ENCODE results near the gene TNC. TPM values are rescaled to one million over a fixed set of nuclear protein-coding genes. Genes with fewer than 3 reads are reported as not detected.

The TNC gene
- total RNA-seq, 1 experiment from 2014 or later, result 151 TPM

DNA sequence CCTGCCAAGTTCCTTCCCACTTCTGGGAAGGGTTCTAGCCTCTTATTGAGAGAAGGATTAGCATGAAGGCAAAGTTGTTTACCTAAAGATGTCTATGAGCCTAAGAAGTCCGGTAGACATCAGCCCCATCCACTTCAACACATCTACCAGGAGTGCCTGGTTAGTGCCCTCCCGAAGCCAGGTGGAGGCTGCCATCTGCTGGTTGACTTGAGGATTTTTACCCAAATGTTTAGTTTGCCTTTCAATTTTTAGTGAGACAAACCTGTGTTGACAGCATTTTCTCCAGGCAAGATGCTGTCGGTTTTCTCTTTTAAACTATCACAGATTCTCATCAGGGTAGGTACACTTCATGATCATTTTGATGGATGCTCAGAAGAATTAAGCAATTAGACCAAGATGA lies 104.0 kb downstream of the TNC start:
- DNase-seq (ENCODE audit: low read depth), result peak; percentile 78

DNA sequence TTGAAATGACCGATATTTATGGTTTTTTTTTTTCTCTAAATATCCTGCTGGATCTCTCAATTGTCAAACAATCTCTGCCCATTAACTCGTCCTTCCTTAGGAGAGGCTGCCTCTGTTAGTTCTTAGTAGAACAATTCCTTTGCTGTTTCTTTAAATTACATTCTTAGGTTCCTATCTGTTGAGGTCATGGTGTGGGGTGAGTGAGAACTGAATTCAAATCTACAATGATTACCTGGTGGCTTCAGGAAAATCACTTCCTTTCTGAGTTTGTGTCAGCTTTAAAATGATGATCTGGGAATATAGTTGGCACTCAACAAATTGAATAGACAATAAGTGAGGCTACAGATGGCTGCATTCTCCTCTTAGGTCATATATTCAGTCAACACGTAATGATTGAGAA lies 105.5 kb downstream of the TNC start:
- DNase-seq (ENCODE audit: low read depth), result no peak

DNA sequence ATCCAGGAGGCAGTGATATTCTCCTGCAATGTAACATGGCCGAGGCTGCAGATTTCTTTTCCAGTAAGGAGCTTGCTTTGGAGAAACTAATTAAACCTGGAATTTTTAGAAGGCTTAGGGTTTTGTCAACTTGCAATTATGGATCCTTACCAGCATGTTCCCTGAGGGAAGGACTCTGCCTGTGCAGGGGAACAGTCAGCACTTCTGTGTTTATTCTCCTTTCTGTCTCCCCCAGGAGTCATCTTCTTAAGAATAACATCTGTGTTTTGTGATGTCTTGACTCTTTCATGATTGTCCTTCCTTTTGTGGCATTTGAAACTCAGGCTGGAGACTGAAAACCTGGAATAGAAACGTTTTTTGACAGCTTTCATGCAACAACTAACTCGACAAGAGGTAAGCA lies 107.1 kb downstream of the TNC start:
- DNase-seq (ENCODE audit: low read depth), result peak; percentile 33

DNA sequence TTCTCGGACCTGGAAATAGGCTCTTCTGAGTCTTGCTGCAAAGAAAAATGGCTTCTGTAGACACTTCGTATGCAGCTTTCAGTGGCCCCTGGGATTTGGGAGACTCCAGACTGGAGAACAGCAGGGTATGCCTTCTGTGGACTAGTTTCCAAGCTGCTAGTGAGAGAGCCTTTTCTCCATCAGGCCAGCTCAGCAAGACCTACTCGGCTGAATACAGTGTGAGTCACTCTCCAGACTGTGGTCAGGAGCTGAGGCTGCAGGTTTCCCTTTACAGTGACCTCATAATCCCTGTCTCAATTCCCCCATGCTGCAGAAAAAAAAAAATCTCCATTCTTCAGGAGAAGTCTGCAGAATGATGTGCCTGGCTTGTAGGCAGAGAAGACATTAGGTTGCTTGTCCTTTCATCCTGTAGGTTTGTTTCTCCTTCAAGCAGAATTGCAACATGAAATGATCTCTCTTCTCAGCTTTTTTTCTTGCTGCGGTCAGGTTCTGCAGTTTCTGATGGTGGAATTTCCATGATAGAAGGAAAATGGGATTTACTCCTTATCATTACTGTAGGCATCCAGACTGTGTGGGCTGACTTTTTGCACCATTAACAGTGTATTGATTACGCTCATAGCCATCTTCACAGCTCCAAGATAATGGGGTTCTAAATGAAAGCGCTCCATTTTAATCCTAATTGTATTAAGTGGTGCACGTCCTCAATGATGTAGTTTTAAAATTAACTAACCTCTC lies 109.3 kb downstream of the TNC start:
- DNase-seq (ENCODE audit: low read depth), result peak; percentile 96

DNA sequence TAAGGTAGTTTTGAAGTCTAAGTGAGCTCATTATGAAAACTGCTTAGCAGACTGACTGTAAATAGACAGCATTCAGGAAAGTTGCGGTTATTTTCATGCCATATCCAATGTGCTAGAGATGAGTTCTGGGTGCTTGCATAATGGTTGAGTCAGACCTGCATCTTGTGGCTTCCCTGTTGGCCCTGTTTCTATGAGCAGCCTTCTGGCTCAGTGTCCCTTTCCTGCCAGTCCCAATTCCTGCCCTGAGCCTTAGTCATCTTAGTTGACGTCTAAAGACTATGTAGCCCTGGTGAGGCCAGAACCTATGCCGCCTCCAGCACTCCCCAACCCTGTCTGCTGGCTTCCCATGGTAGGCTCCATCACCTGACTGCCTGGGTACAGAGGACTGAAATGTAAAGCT lies 111.3 kb downstream of the TNC start:
- DNase-seq (ENCODE audit: low read depth), result peak; percentile 99

DNA sequence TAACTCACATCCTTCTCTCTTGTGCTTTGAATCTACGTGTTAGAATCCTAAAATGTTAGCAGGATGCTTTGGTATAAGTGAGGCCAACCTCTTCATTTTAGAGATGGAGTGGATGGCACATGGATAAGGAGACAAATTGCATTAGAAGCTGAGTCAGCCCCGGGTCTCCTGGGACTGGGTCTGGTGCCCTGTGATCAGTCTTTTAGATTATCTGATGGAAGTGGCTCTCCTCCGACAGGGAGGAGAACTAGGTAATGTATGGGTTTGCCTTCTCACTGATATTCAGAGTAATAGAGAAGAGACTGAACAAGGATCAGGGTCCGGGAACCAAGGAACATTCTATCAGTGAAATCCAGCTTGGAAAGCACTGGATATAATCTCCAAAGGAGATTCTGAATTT lies 112.6 kb downstream of the TNC start:
- DNase-seq (ENCODE audit: low read depth), result no peak

DNA sequence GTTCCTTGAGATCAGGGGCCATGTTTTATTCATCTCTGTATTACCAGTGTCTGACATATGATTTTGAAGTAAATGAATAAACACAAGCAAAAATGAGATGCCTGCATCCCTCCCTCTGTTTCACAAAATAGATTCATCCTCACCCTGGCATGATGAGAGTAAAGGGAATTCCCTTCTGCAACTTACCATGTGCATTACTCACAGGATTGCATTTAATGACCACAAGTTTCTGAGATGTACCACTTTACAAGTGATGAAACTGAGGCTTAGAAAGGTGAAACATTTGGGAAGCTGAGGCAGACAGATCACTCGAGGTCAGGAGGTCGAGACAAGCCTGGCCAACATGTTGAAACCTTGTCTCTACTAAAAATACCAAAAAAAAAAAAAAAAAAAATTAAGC lies 113.4 kb downstream of the TNC start:
- peak; percentile 17 for DNase-seq (ENCODE audit: low read depth)

DNA sequence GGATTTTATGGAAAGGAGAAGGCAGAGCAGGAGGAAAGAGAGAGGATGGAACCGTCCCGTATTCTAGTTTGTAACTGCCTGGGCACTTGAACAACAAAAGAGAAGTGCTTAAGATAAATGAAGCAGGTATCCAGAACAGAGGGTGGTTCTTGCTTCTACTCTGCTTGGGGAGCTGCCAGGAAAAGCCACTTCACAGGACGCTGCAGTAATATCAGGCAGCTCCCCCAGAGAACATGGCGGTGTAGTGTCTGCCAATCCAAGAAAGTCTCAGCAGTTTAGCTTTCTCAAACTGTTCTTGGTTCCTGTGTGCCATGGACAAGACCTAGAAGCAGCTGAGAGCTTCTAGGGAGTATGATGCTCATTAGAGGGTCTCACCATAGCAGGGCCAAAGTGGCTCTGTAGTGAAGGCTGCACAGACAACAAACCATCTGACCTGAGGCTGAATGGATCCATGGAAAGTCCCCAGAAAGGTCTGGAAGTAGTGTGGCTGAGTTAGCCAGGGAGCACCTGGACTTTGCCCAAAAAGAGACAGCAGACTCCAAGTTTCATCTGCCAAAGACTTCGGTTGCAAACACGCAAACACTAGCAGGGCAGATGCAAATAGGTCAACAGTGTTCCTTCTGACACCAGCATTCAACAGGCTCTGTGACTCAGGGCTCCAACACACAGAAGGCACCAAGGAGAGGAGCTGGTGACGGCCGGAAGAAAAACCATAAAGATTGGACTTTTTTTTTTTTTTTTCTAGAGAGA lies 115.4 kb downstream of the TNC start:
- DNase-seq (ENCODE audit: low read depth), result no peak

DNA sequence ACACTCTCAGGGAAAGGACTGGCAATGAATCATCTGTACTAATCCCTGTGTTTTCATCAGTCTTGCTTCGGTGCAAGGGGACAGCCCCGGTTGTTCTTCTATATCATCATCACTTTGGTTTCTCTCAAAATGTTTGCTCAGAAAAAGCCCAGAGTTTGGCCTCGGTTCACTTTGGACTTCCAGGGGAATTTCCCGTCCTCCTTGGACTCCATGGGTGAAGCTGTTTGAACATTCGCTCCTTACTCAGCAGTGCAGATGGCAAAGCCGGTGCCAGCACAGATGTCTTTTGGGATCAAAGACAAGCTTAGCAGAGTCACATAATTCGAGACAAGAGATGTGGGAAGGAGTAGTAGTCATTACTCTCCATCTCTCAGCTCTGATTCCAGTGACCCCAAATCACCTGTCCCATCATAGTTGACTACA lies 117.7 kb downstream of the TNC start:
- DNase-seq (ENCODE audit: low read depth), result peak; percentile 39

DNA sequence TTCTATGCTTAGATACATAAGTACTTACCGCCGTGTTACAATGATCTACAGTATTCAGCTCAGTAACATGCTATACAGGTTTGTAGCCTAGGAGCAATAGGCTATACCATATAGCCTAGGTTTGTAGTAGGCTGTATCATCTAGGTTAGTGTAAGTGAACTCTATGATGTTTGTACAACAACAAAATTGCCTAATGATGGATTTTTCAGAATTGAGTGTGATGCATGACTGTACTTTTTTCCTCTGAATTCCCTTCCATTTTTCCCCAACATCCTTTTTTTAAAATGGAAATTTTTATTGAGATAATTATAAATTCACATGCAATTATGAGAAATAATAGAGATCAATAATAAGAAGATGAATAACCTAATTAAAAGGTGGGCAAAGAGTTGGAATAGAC lies 119.6 kb downstream of the TNC start:
- no peak for DNase-seq (ENCODE audit: low read depth)

DNA sequence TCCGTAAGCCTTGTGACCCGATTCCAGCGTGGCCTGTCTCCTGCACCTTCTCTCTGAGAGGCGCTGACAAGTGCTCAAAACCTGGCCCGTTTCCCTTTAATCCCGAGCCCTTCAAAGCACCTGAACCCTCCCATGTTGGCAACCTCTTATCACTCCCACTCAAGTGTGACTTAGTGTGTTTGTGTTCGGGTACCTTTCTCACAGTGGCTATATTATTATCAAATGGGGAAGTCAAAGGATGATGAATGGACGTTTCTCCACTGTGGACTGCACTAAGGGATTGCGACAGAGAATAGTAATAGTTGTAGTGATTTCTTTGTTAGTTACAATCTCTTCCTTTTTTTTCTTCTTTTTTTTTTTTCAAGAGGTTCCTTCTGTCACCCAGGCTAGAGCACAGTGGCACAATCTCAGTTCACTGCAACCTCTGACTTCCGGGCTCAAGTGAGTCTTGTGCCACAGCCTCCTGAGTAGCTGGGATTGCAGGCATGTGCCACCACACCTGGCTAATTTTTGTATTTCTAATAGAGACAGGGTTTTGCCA lies 122.2 kb downstream of the TNC start:
- no peak for DNase-seq (ENCODE audit: low read depth)

DNA sequence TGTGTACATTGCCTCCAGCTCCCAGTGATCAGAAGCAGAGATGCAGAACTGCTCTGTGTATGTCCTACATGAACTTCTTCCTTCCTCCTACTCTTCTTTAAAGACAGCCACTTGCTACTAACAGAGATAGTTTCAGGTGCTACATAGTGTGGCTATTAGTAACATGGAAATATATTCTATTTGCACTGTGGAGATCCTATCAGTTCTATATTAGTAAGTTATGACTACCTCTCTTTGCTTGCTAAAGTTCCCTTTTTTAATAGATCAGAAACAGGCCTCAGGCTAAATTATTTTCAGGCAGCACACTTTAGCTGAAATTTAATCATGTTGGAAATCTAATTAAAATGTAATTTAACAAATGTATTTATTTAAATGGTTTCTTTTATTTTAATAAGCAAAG lies 123.2 kb downstream of the TNC start:
- DNase-seq (ENCODE audit: low read depth), result no peak

DNA sequence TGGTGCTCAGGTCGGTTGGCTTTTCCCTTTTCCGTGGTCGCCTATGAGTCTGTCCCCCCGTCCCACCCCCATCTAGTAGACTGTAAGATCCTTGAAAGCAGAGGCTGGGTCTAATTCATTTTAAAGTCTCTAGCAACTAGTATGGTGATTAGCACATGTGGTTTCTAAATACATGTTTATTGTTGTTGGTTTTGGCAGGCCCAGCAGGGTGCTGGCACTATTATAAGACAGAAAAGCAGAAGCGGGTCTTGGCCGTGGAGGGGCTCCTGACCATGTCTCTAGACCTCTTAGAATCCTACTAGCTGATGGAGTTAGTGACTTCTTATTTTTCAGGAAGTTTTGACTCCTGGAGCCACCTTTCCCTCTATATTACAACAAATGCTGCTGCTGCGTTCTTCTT lies 126.1 kb downstream of the TNC start:
- no peak for DNase-seq (ENCODE audit: low read depth)

DNA sequence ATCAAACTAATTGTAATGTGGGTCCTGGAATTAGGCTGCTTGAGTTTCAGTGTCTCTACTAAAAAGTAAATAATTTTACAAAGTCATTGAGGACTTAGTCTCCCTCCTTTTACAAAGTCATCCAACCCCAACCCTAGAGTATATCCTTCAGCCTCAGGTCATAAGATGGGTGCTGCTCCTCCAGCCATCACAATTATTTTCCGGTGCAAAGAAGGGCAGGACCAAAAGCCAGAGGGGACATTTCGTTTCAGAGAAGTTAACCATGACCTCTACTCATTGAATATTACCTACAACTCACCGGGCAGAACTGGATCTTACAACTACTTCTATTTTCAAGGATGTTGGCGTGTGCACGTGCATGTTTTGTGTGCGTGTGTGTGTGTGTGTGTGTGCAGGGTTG lies 127.1 kb downstream of the TNC start:
- DNase-seq (ENCODE audit: low read depth), result no peak

DNA sequence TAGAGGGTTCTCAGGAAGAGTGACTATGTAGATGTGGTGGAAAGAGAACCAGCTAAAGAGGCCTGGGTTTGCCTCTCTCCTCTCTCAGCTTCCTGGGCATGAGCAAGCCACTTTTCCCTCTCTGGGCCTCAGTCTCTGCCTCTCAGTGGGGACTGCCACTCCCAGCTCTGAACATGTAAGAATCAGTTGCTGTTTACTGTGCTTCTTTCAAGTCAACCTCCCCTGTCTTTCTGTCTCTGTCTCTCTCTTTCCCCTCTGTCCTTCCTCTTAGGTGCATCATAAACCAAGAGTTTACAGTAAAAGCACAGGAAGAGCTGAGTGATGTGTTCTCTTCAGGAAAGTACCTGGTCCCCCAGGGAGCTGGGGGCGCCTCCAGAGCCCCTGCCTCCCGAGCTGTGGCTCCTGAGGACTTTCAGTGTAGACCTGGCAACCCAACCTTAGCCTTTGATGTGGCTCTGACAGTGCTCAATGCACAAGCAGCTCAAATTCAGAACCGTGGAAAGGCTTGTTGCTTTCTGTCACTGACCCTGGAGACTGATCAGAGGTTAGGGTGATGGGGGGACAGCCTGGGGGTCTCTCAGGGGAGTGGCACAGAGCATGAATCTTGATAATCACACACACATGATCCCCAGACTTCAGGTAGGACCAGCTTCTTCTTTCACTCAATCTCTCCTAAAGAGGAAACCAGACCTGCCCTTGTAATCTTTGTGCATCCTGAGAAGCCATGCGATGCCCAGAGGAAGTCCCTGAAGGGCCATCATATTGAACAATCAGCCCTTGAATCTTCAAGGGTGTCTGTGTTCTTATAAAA lies 128.2 kb downstream of the TNC start:
- DNase-seq (ENCODE audit: low read depth), result no peak

DNA sequence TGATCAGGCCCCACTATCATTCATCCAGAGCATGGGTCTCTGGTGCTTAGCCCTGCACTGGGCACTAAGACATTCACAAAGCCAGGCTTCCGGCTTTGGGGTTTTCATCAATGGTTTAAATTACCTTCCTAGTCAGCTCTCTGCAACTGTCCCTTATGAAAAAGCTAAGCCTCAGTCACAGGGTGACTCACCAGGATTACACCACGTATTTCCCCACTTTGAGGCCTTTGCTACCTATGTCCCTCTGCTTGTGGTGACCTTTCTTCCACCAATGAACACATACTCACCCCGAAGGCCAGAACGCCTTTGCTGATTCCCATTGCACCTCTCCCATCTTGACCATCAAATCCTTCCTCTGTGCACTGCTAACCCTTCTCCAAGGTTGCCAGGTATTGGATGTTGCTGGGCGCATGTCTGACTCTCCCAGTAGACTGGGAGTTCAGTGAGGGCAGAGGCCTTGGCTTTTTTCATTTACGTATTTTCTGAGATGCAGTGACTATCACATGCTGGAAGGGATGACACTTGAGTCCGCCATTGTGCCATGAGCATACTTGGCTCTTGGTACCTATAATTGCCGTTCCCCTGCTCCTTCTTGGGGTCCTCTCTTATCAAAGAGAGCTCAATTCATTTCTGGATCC lies 128.9 kb downstream of the TNC start:
- peak; percentile 89 for DNase-seq (ENCODE audit: low read depth)

DNA sequence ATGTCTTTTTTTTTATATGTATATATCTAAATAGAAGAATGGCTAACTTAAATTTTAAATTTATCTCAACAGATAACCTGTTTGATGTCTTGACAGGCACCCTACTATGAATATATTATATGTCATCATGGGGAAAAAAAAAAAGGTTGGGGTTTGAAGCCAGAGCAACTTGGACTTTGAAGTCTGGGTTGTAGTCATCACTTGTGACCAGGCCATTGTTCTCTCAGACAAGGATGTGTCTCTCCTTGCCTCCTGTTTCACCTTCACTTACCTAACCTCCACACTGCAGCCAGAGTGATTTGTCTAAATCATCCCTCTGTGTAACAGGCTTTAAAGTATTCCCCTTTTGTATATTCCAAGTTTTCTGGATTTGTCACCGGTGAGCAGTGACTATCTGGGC lies 130.8 kb downstream of the TNC start:
- DNase-seq (ENCODE audit: low read depth), result no peak

DNA sequence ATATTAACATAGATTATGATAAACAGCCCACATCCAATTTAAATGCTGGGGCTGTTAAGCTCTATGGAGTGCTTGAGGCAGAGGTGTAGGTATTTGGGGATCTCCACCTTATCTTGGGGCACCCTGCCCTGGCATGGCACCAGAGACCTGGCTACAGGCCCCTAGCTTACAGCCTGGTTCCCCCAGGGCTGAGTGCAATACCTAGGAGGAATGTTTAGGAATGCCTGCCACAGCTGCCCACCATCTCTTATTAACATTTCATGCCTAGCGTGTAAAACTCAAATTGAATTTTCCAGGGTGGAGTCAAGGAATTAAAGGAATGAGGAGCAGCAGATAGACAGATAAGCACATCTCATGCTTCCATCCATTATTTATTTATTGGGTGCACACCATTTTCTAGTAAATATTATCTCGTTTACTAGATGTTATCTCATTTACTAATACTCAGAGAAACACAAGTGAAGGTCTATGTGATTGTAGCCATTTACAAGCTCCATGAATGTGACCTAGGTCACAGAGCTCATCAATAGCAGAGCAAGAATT lies 131.9 kb downstream of the TNC start:
- DNase-seq (ENCODE audit: low read depth), result no peak

DNA sequence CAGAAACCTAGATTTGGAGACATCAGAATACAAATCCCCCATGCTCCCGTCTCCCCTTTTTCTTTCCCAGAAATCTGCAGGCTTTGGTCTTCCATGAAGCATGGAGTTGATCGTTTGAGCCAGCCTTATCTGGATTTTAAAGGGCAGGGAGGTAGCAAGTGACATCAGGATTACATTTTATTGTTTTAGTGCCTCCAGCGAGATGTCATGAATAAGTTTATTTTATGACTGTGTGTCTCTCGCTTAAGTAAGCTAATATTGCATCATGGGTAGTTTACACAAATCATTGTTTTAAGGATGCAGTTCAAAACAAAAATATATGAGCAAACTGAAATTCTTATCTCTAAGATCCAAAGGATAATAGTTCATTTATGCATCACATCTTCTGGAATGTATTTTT lies 136.9 kb downstream of the TNC start:
- peak; percentile 85 for DNase-seq (ENCODE audit: low read depth)

DNA sequence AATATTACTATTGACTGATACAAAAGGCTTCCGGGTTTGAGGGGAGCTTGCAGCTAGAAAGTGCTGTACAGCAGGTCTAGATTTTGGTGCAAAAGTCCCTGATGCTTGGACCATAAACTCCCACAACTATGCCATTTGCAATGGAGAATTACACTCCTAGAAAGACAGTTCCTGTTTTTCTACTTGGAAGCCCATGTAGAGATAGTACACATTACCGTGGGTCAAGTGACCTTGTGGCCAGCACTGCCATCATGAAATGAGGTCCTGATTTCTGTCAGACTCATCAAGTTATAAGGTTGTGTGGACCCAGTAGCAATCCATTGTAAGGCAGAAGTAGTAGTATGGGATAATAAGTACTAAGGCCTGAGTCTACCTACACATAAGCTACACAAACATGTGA lies 144.7 kb downstream of the TNC start:
- DNase-seq (ENCODE audit: low read depth), result no peak

DNA sequence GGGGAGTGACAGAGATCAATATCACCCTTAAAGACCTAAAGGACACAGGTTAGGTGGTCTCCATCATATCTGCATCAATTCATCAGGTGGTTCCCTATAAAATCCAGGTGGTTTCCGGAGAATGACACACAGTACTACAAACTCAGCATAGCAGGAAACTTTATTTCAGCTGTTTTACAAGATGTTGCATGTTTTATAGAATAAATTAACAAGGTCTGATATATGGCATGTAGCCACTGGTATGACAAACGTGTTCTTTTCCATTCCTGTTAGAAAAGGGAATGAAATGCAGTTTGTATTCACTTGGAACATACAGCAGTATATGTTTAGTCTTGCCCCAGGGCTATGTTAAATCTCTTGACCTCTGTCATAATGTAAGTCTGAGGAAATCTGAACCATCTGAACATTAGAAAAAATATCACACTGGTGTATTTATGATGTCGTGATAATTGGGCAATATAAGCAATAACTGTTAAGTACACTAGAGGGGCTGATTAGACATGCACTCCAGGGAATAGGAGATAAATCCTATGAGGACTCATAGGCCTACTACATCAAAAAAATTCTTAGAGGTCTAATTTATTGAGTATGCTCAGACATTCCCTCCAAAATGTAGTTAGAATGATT lies 145.3 kb downstream of the TNC start:
- no peak for DNase-seq (ENCODE audit: low read depth)

Measured in M059J (cell line).